UCSD-AML1 (cell line): ENCODE measurements around the gene RASA3.

Source experiments
- DNase-seq: peaks from one replicate; lab custom pipeline; 2025; ENCODE audit not compliant: unreplicated experiment; lab: John Stamatoyannopoulos, UW

Gene RASA3

DNA sequence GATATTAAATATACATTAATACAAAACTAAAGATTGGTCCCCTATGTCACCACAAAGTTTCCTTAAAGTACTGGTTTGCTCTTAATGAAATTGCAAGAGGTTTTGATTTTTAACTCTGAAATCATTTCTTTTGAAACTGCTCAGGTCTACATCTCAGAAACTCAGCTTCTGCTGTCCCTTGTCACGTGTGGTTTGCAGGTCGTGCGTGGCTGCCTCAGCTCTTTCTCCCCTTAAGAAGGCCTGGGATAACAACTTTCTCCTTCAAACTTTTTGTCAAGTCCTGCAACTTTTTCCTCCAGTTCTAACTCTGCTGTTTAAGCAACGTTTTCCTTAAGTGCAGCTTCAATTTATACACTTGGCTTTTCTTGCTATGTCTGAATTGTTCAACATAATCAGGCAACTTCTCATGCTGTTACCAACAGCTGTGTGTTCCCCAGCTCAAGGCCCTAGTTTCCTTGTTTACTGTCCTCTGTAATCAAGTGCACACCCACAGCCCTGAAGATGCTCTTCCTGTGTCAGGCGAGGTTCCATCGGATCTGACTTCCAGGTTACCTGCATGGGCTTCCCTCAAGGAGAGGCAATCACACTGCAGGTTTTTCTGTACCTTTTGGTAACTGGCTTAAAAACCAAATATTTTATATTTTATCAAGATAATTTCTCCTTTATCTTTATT is 172.0 kb downstream of the RASA3 start:
- no peak for DNase-seq

DNA sequence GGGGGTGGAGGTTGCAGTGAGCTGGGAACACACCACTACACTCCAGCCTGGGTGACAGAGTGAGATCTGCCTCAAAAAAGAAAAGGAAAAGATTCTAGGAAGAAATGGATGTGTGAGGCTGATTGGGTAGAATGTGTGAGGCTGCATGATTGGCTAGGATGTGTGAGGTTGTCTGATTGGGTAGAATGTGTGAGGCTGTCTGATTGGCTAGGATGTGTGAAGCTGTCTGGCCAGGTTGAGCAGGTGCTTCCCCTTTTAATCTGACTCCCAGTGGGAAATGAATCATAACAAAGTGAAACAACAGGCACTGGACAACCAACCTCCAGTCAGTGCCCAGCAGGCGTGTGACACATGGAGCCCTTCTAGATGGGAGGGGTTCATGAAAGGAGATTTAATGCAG is 173.2 kb downstream of the RASA3 start:
- no peak for DNase-seq

DNA sequence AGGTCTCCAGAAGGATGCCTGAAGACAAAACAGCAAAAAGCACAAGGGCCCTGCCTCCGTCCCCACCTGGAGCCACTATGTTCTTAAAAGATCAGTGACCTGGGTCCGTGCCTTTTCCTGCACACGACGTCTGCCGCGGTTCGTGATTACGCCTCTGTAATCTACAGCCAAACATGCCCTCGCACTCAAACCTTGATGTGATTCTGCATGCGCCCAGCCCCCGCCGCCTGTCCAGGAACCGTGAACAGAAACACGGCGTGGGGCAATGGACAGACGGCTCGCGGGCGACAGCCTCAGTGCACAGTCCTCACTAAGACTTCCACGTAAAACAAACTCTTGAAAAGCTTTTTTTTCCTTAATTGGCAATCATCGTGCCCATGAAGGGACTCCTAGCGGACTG is 174.1 kb downstream of the RASA3 start:
- DNase-seq = no peak

DNA sequence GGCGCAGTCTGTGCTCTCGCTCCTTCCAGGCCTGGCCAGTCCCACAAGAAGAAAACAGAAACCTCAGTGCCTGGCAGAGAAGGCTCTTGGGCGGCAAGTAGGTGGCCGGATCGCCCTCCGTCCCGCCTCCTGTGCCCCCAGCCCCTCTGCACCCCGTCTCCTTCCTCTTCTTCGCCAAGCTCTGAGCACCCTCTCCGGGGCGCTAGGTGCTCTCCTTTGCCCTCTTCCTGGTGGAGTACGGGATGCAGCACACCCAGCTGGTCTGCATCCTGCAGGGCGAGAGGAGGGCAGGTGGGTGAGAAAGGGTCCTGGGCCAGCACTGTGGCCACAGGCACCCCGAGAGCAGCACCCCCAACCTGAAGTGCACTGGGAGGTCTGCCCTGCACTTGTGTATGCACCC is 175.9 kb downstream of the RASA3 start:
- DNase-seq = no peak

DNA sequence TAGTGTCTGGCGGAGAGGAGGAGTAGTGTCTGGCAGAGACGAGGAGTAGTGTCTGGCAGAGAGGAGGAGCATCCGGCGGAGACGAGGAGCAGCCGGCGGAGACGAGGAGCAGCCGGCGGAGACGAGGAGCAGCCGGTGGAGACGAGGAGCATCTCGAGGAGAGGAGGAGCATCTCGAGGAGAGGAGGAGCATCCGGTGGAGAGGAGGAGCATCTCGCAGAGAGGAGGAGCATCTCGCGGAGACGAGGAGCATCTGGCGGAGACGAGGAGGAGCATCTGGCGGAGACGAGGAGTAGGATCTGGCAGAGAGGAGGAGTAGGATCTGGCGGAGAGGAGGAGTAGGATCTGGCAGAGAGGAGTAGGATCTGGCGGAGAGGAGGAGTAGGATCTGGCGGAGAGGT is 176.7 kb downstream of the RASA3 start:
- no peak for DNase-seq

DNA sequence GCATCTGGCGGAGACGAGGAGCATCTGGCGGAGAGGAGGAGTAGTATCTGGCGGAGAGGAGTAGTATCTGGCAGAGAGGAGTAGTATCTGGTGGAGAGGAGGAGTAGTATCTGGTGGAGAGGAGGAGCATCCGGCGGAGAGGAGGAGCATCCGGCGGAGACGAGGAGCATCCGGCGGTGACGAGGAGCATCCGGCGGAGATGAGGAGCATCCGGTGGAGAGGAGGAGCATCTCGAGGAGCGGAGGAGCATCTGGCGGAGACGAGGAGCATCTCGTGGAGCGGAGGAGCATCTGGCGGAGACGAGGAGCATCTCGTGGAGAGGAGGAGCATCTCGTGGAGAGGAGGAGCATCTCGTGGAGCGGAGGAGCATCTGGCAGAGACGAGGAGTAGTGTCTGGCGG is 177.2 kb downstream of the RASA3 start:
- DNase-seq = no peak

DNA sequence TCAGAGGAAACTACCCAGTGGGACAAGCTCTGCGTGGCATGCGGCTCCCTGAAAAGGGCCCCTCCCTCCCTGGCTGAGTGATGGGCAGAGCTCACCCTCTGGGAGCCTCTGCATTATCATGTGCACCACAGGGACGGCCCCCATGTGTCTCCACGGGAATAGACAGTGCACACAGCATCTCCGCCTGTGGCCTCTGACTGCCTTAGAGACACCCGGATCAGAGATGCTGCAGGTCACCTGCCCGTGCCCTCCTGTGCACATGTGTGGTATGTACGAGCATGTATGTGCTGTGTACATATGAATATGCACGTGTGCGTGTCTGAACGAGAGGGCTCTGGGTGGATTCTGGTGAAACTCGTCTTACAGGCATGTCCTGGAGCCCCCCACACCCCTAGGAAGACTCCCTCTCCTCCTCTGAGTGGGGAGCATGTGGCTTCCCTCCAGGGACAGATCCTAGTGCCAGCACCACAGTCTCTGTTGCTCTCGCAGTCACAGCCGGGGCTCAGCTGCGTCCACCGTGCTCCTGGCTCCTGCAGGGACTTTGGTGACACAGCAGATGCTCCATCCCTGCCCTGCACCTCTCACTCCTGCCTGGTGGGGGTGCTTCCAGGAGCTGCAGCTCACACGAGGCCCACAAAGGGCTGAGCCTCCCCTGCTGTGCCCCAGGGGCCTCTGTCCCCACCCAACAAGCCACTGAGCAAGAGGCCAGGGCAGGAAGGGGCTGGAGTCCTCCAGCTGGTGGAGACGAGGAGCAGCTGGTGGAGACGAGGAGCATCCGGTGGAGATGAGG is 178.2 kb downstream of the RASA3 start:
- DNase-seq = no peak

DNA sequence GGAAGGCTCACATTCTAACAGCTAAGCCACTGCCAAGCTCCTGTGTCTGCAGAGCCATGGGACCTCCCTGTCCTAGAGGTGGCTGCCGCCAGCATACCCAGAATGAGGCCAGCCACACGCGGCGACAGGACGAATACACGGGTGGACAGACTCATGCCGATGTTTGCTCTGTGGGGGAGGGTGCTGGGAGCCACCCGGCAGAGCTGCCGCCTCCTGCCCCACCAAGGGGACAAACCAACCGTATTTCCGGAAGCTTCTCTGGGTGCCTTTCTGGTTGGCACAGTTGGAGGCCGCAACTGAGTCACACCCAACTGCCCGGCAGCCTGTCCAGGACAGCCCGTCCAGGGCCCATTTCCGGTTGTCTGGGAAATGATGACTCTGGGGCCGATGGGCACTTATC is 178.9 kb downstream of the RASA3 start:
- no peak for DNase-seq

DNA sequence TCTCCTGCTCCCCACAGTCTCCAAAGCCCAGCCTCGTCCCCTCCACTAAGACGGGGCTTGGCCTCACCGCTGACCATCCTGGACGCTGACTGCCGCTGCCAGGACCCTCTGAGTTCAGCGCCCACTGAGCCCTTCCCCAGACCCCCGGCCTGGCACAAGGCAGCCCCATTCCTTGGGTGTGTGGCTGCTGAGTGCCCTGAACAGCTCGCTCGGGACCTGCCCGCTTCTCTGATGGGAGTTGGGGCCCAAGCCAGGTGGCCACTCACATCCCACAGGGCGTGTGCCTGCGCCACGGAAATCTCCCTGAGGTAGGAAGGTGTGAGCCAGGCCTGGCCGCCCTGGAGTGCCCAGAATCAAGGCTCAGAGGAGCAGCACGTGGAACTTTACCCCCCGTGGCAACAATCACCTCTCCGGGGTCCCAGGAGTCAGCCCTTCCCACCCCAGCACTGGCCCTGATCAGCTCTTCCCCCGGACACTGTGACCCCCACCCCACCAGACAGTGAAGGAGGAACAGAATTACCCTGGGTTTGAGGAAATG is 179.4 kb downstream of the RASA3 start:
- DNase-seq = no peak

DNA sequence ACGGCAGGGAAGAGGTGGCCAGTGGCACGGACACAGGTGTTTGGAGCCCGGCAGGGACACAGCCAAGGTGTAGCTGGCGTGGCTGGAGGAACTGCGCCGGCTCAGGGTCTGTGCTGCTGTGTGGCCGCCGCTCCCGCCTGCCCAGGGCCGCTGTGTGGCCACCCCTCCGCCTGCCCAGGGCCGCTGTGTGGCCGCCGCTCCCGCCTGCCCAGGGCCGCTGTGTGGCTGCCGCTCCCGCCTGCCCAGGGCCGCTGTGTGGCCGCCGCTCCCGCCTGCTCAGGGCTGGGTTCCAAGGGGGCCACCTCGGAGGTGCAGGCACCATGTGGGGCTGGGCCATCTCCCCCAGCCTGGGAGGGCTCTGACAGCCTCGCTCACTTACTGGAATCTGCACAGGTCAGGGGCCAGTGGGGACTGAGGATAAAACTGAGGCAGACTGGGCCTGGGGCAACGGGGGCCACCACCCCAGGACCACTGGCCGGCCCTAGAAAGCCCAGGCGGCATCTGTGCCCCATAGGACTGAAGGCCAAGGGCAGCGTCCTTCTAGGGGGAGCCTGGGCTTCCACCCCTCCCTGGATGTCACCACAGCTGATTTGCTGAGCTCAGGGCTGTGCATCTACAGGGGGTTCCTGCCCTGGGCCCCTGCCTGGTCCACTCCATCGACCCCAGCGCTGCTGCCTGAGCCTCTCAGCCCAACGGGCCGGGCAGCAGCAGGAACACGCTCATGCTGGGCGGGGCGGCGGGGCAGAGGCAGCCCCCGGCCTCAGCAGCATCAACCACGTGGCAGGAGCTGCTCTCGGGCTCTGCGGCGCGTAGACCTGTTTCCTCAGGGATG is 180.1 kb downstream of the RASA3 start:
- DNase-seq = no peak

DNA sequence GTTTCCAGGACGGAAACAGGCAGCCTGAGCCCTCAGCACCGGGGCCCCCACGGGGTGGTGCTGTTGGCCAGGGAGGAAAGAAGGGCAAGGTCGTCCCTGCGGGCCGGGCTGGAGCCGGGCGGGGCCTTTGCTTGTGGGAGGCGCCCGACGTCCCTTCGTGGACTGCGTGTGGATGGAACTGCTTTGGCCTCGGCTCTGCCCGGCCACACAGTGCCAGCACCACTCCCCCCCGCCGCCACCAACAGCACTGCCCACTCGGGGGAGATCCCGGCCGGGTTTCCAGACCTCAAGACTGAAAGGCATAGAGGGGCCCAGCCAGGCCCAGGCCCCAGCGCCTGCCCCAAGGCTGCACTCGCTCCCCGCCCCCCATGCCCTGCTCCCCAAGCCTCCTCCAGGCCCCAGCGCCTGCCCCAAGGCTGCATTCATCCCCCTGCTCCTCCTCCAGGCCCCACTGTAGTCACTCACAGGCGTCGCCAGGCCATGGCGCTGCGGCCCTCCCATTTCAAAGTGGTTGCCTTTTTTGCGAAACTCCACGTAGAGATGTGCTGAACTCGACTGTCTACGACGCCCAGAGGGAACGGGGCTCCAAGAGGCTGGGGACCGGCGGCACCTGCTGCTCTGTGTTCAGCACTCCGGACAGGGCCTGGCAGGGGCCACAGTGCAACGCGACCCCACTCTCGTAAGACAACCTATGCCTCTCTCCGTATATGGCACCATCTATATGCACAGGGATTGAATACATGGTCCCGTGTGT is 181.0 kb downstream of the RASA3 start:
- peak; percentile 84 for DNase-seq

DNA sequence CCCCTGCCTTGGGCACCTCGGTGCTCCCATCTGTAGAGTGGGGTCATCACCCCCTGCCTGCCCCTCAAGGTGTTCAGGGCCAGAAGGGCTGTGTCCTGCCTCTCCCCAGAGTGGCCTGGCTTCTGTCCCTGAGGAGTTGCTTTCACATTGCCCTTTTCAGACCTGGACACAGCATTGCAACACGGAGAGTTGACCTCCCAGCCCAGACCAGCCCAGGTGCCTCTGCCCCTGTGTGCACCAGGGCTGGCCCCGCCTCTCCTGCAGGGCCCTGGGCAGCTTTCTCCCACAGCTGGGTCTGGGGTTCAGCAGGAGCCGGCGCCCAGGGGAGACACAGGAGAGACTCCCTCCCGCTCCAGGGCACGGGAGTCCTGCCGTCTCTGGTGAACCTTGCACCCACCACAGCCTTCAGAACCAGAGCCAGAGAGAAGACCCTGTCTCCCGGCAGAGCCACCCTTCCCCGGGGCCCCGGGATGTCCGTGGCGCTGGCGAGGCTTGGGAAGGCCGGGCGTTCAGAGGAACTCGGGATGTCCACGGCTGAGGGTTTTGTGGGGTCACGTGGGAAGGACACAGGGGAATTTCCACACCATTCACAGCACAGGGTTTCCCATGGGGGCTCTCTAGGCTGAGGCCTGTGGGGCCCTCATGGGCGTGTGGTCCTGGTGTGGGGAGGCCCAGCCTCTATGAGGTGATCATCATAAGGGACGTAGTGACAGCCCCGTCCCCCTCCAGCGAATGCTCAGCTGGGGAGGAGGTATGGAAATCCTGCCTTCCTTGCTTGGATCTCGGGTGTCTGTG is 181.8 kb downstream of the RASA3 start:
- DNase-seq = no peak

DNA sequence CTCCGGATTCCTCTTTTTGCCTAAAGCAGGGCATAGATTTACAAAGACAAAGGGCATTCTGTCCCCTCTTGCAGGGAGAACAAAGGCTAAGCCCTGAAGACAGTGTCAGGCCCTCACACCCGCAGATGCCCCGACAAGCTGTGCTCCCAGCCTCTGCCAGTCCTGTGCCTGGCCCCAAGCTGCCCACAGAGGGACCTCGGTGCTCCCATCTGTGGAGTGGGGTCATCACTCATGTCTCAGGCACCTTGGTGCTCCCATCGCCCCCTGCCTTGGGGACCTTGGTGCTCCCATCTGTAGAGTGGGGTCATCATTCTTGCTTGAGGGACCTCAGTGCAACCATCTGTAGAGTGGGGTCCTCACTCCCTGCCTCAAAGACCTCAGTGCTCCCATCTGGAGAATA is 182.9 kb downstream of the RASA3 start:
- DNase-seq = no peak

DNA sequence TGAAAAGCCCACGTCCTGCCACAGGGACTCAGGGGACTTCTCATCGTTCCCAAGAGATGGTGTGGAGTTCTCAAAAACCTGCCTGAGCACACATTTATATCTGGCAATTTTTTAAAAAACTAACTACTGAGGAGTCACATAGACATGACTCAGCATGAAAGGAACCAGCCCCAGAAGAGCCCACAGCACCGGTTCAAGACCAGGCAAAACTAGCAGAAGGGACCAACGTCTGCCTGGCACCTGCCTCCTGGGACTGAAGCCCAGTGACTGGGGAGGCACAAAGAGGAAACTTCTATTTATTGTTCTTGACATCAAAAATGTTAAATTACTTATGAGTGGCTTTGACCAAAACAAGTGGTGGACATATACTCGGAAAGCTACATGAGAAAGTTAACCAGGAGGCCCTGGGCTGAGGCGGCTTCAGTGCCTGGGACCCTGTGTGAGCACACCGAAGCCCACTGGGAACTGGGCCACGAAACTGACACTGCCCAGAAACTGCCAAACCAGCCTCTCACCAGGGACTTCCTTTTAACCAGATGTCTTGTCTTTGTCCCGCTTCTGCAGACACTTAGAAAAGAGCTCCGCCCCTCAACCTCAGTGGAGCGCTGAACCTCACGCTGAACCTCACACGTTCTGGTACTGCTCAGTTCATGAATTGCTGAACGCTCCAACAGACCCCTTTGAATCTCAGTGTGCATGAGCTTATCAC is 184.2 kb downstream of the RASA3 start:
- no peak for DNase-seq

DNA sequence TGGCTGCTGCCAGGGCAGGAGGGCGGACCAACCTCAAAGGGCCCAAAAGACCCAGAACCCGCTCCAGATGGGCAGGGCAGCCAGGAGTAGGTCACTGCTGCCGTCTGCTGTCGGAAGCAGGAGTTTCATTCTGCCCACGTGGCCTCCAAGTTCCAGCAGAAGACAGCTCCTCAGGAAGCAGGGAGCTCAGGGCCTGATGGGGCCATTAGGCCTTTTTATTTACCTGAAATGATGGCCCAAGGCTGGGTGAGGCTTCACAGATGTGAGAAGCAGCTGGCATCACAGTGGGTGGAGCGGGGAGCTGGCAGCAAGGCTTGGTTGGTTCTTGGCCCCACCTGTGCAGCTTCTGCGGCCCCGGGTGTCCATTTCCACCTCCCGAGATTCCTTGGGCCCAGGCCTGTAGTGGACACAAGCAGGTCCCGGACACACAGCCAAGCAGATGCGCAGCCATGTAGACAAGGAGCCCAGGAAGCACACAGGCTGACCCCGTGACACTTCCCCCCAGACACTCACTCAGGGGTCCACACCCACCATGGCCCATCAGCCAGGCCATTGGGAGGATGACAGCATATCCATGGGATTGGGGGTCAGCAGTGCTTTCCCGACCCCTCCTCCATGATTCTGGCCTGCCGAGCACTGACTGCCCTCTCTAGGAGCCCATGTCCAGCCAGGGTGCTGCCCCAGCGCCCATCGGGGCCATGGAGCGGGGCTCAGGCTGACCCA is 185.0 kb downstream of the RASA3 start:
- DNase-seq = no peak

DNA sequence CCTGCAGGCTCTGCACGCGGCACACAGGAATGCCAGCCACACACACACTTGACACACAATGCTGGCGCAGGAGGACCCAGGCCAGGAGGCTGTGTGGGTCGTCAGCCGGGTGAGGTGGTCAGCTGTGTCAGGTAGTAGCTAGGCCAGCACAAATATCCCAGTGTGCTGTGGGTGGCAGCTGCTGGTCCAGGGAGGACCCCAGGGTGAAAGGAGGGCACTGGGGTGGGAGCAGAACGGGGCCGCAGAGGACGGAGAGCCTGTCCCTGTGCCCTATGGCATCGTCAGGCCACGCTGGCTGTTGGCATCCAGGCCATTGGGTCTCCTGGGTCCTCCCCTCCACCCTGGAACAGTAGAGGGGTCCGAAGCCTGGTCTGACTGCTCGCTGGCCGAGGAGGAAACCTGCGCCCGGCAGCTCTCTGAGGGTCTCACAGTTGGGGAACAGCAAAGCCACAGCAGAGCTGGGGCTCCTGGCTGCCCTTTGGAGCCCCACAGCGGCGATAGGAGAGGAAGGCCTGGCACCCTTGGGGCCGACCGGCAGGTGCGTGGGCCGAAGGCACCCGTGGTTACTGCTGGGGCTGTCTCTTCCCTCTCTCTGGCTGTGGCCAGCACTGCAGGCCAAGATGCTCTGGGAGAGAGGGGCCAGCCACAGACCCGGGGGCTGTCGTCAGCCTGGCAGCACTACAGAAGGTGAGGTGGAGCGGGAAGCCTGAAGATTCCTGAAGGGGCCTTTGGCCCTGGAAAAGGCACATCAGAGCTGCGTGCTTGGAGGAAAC is 185.8 kb downstream of the RASA3 start:
- DNase-seq = no peak

DNA sequence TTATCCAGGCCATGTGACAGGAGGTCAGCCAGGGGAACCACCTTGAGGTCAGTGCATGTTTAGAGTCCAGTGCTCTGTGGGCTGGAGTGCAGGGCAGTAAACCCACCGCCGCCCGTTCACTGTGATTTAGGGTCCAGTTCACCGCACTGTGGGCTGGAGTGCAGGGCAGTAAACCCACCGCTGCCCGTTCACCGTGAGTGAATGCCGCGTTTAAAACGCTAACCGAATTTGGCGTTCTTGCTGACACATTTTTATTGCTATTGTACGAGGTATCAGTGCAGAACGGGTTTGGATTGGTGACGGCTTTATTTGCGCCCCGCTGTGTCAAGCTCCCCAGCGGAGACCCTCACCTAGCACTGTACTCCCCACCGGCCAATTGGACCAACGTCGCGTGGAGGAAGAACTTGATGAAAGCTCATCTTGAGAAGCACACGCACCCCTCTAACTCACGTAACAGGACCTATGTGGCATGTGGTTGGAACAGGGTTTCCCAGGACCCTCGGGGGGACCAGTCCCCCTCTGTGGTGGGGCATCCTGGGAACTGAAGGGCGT is 186.5 kb downstream of the RASA3 start:
- no peak for DNase-seq
